ENCODE measurements around the gene SLIT3.

SLIT3 gene

GRCh38 chr5:169300468-169301385 is at the start of gene SLIT3:
Gene SLIT3, minus strand, starts transcription at chr5:169301139. Its CDS starts 430 bp downstream, at chr5:169300709.
- no peak within 1 kb of the TSS for H3K4me3 ChIP-seq (ENCODE audit: low read depth, low read length)
- TF ChIP-seq, protein P1, sequence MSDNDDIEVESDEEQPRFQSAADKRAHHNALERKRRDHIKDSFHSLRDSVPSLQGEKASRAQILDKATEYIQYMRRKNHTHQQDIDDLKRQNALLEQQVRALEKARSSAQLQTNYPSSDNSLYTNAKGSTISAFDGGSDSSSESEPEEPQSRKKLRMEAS (IDR thresholded peaks at IDR 0.05; ENCODE audit: low read depth, low read length) = no peak
- TF ChIP-seq, protein P2, sequence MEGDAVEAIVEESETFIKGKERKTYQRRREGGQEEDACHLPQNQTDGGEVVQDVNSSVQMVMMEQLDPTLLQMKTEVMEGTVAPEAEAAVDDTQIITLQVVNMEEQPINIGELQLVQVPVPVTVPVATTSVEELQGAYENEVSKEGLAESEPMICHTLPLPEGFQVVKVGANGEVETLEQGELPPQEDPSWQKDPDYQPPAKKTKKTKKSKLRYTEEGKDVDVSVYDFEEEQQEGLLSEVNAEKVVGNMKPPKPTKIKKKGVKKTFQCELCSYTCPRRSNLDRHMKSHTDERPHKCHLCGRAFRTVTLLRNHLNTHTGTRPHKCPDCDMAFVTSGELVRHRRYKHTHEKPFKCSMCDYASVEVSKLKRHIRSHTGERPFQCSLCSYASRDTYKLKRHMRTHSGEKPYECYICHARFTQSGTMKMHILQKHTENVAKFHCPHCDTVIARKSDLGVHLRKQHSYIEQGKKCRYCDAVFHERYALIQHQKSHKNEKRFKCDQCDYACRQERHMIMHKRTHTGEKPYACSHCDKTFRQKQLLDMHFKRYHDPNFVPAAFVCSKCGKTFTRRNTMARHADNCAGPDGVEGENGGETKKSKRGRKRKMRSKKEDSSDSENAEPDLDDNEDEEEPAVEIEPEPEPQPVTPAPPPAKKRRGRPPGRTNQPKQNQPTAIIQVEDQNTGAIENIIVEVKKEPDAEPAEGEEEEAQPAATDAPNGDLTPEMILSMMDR (IDR thresholded peaks at IDR 0.05; ENCODE audit: low read depth, low read length) = no peak
- TF ChIP-seq POLR2A (IDR thresholded peaks at IDR 0.05; ENCODE audit: extremely low read depth, insufficient read length) = no peak
- TF ChIP-seq MYC (IDR thresholded peaks at IDR 0.05; ENCODE audit: low read depth, low read length) = no peak
- no peak for DNase-seq (ENCODE audit: low read depth)

DNA sequence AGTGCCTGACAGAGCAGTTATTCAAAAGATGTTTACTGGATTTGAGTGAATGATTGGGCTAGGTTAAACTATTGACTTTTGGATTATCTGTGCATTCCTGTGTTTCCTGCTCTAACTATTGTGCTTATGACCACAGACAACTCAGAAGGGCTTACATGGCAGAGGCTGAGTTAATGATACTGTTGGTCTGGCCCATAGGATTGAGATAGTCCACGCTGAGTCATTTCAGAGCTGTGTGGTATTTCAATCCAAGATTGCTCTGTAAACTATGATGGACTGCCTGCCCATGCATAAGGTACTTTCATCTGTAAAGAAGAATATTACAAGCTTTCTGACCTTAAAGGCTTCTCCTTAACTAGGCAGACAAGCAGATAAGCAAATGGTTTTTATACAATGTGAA is 49.1 kb upstream of the SLIT3 start:
- H3K4me3 ChIP-seq (ENCODE audit: low read depth, low read length) = no peak overlapping the region
- TF ChIP-seq, protein P2 (IDR thresholded peaks at IDR 0.05; ENCODE audit: low read depth, low read length) = no peak
- TF ChIP-seq MYC (IDR thresholded peaks at IDR 0.05; ENCODE audit: low read depth, low read length) = no peak
- TF ChIP-seq POLR2A (IDR thresholded peaks at IDR 0.05; ENCODE audit: extremely low read depth, insufficient read length) = no peak
- no peak for DNase-seq (ENCODE audit: low read depth)

GRCh38 chr5:169347786-169348185 is 46.8 kb upstream of the SLIT3 start:
- H3K4me3 ChIP-seq (ENCODE audit: low read depth, low read length) = no peak overlapping the region
- TF ChIP-seq POLR2A (IDR thresholded peaks at IDR 0.05; ENCODE audit: extremely low read depth, insufficient read length) = no peak
- no peak for TF ChIP-seq MYC (IDR thresholded peaks at IDR 0.05; ENCODE audit: low read depth, low read length)
- TF ChIP-seq, protein P1 (IDR thresholded peaks at IDR 0.05; ENCODE audit: low read depth, low read length) = no peak
- TF ChIP-seq, protein P2 (IDR thresholded peaks at IDR 0.05; ENCODE audit: low read depth, low read length) = no peak
- DNase-seq (ENCODE audit: low read depth) = no peak

GRCh38 chr5:169344629-169345028 is 43.7 kb upstream of the SLIT3 start:
- no peak for DNase-seq (ENCODE audit: low read depth)
- TF ChIP-seq, protein P1 (IDR thresholded peaks at IDR 0.05; ENCODE audit: low read depth, low read length) = no peak
- no peak for TF ChIP-seq MYC (IDR thresholded peaks at IDR 0.05; ENCODE audit: low read depth, low read length)
- TF ChIP-seq, protein P2 (IDR thresholded peaks at IDR 0.05; ENCODE audit: low read depth, low read length) = no peak
- no peak overlapping the region for H3K4me3 ChIP-seq (ENCODE audit: low read depth, low read length)

- TF ChIP-seq POLR2A (IDR thresholded peaks at IDR 0.05; ENCODE audit: extremely low read depth, insufficient read length) (no peak), MYC (IDR thresholded peaks at IDR 0.05; ENCODE audit: low read depth, low read length) (no peak)
- TF ChIP-seq, protein P2 (IDR thresholded peaks at IDR 0.05; ENCODE audit: low read depth, low read length) = no peak
- TF ChIP-seq, protein P1 (IDR thresholded peaks at IDR 0.05; ENCODE audit: low read depth, low read length) = no peak
- no peak for DNase-seq (ENCODE audit: low read depth)
Measured at GRCh38 chr5:169343766-169344165, 42.8 kb upstream of the SLIT3 start.

More at GRCh38 chr5:169343766-169344165, 42.8 kb upstream of the SLIT3 start:
- H3K4me3 ChIP-seq (ENCODE audit: low read depth, low read length) = no peak overlapping the region

Measured in NB4 (cell line).